SH-SY5Y (cell line): Measurements from ENCODE around the gene TTLL9.

Source experiments
- GATA2 ChIP-seq: IDR thresholded peaks from 2 replicates; pipeline ENCODE4 v1.6.1; 2011; ENCODE audit warnings: mild to moderate bottlenecking, low read depth, low read length
- GATA3 ChIP-seq: IDR thresholded peaks from 2 replicates; pipeline ENCODE4 v1.6.1; 2011; ENCODE audit warnings: low read depth, mild to moderate bottlenecking, low read length, moderate library complexity

TTLL9 gene

GRCh38 chr20:31908424-31908823 lies 38.0 kb downstream of the TTLL9 start:
- TF ChIP-seq GATA3: no peak

GRCh38 chr20:31909253-31910070 lies 39.0 kb downstream of the TTLL9 start:
- TF ChIP-seq GATA2: no peak
- TF ChIP-seq GATA3: no peak

- no peak for TF ChIP-seq GATA2
- TF ChIP-seq GATA3: no peak
Observed at GRCh38 chr20:31910071-31910803, 39.8 kb downstream of the TTLL9 start.

GRCh38 chr20:31913431-31914157 lies 43.2 kb downstream of the TTLL9 start:
- no peak for TF ChIP-seq GATA2
- no peak for TF ChIP-seq GATA3

DNA sequence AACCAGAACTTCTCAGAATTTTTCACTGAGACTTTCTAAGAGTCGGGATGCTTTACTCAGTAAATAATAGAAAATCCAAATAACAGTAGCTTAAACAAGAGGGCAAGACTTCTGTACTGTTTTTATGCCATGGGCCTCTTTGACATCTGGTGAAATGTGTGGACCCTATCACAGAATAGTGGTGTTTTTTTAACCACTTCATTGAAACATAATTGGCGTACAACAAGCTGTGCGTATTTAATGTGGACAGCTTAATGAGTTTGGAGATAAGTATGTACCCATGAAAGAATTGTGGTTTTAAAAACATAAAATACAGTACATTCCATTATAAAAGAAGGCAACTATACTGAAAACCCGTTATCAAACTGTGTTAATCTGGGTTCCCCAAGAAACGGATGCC lies 43.7 kb downstream of the TTLL9 start:
- TF ChIP-seq GATA2 (no peak), GATA3 (no peak)

DNA sequence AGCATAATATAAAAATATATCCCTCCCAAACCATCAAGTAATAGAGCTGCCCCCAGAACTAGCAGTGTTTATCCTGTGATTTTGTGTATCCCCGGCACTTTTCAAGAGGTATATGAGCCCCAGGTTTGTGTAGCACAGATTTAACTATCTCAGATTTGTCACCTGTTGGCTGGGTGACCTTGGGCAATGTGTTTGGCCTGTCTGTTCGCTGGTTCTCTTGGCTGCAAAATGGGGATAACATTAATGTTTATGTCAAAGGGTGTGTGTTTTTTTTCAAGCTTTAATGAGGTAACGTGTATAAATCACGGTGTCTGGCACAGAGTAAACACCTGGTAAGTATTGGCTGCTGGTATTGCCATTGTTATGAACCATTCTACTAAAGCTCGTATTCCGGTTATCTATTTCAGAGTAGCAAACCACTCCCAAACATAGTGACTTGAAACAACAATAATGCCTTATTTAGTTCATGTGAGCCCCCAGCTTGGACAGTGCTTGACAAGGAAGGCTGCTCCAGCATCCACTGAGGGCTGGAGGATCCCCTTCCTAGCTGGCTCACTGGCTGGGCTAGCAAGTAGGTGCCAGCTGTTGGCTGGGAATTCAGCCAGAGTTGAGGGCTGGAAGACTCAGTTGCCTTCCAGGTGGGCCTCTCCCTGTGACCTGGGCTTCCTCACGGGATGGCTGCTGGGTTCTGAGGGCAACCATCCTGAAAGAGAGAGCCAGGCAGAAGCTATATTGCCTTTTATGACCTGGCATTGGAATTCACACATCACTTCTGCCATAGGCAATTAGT lies 45.3 kb downstream of the TTLL9 start:
- TF ChIP-seq GATA3: no peak
- no peak for TF ChIP-seq GATA2

DNA sequence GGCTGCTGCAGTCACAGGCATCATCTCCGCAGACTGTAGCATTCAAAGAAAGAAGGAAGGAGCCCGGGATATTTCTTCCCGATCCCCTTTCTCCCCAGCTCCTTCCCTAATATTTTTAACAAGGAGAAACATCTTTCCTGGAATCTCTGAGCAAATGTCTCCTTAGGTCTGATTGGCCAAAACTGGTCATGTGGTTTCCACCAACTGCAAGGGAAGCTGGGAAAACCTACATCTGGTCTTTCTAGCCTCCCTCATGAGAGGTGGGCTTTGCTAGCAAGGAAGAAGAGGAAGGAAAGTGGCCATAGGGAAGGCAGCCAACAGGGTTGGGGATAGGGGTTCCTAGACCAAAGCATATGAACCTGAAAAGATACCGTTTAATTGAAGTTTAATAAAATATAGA lies 46.3 kb downstream of the TTLL9 start:
- TF ChIP-seq GATA2 (no peak), GATA3 (no peak)

GRCh38 chr20:31918466-31919105 lies 48.2 kb downstream of the TTLL9 start:
- no peak for TF ChIP-seq GATA3
- no peak for TF ChIP-seq GATA2

DNA sequence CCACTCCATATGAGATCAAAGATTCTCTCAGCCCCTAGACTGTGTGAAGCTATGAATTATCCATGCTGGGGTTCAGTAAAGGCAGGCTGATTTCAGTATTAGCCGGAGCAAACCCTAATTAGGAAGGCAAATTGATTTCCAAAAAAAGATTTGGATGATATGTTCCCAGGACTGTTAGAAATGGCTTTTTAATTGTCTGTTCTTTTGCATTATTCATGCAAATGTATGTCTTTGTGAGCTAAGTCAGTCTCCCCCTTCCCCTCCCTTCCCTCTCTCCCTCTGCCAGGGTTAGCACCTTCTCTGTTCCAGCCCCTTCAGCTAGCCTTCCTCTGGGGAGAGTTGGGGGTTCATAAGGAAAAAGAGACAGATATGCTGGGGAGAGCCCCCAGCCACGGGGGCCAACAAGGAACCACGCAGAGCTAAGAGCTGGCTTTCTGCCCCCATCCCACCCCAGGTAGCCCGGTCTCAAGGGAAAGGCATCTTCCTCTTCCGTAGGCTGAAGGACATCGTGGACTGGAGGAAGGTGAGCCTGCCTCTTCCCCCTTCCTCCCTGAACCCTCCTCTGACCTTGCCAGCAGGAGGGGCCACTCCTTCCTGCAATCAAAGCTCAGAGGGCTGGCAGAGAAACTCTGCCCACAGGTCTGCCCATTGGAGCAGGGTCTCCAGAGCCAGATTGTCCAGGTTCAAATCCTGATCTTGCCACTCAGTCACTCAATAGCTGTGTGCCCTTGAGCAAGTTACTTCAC lies 49.1 kb downstream of the TTLL9 start:
- TF ChIP-seq GATA3 (no peak), GATA2 (no peak)

GRCh38 chr20:31920275-31920855 lies 49.9 kb downstream of the TTLL9 start:
- TF ChIP-seq GATA2: no peak
- TF ChIP-seq GATA3: no peak

GRCh38 chr20:31922181-31922580 lies 51.7 kb downstream of the TTLL9 start:
- TF ChIP-seq GATA2: no peak
- no peak for TF ChIP-seq GATA3

GRCh38 chr20:31922588-31922987 lies 52.2 kb downstream of the TTLL9 start:
- no peak for TF ChIP-seq GATA3
- TF ChIP-seq GATA2: no peak
